ENCODE data around the gene GDI1. TPM values are rescaled to one million over a fixed set of nuclear protein-coding genes. Genes with fewer than 3 reads are reported as not detected.
"Not testable (repeated sequence)": the region's sequence is repeated elsewhere in the genome, so short reads cannot be mapped to it uniquely, and the experiment has no call there.

GDI1 gene
- total and polyA plus RNA-seq, 10 of the 15 experiments (the other 5 are each of a cell fraction or from before 2014, with no cell fraction given) = 0.92 to 102 (median 49.6) TPM

DNA sequence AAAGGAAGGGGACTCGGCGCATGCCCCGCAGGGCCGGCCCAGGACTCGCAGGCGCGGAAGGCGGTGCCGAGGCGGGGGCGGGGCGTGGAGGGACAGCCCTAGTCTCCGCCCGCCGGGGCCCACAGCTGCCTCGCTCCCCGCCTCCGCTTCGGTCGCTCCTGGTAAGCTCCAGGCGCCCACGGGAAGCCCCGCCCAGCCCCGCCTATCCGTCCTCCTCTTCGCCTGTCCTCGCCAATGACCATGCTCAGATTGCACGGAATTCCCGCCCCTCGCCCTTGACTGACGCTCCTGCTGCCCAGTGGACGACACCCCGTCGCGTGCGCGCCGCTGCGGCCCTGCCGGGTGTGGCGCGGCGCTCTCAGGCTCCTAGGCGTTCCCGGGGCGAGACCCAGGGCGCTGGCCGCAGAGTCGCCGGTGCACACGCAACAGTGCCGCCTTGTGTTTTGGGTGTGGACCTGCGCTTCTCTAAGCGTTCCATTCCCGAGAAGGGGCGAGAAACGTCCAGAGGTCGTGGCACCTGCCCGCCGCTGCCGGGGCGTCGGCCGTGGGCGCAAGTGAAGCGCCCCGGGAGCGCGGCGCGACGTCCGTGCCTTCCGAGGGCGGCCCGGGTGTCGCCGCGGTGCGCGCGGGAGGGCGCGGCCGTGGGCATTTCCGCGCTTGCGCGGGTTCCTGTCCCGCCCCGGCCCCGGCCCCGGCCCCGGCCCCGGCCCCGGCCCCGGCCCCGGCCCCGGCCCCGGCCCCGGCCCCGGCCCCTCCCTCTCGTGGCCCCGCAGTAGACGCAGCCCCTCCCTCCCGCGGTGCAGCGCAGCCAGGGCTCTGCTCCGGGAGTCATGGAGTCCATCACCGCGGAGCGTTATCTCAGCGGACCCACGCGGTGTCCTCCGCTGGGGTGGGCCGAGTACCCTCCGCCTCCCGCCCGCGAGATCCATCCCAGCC is 46.9 kb upstream of the GDI1 start:
- H3K36me3 ChIP-seq (ENCODE audit: control insufficient read depth in 2 of 2, insufficient read depth in 2 of 2, low read length in 1 of 2); BruUV-seq (replicated peaks); H4K20me1 ChIP-seq (ENCODE audit: control insufficient read depth, insufficient read depth); CTCF ChIA-PET; H3K4me3 ChIP-seq; H3K9me3 ChIP-seq (replicated peaks; ENCODE audit: control insufficient read depth, insufficient read depth, low read length); in situ Hi-C loops (cut with MboI); DNase-seq (ENCODE audit: low read depth, low spot score); H3K79me2 ChIP-seq (ENCODE audit: control insufficient read depth, insufficient read depth, low read length); H3K27me3 ChIP-seq (replicated peaks in 1 of 2; ENCODE audit: control insufficient read depth in 2 of 2, insufficient read depth in 2 of 2, low read length in 1 of 2); RAD21 ChIA-PET (ENCODE audit: unreplicated experiment); intact Hi-C loops (cut with micrococcal nuclease; ENCODE audit: unreplicated experiment); H2AFZ ChIP-seq (ENCODE audit: control insufficient read depth, low read depth, low read length); SMC1A ChIA-PET (ENCODE audit: uncharacterized antibody, unreplicated experiment); H3K4me1 ChIP-seq (ENCODE audit: control insufficient read depth, insufficient read depth, low read length); H3K4me2 ChIP-seq (ENCODE audit: control insufficient read depth, insufficient read depth); H3K9ac ChIP-seq (ENCODE audit: control insufficient read depth, insufficient read depth, low read length); H3K27ac ChIP-seq (ENCODE audit: control insufficient read depth, insufficient read depth); POLR2A ChIA-PET: not testable (repeated sequence)
- WGBS (ENCODE audit: insufficient coverage, insufficient replicate concordance, low lambda C conversion rate, missing lambda C conversion rate) = no CpG with 5 or more reads among the region's 121 CpGs
- ATAC-seq (peak; percentile 75), FAIRE-seq (peak; percentile 97)

DNA sequence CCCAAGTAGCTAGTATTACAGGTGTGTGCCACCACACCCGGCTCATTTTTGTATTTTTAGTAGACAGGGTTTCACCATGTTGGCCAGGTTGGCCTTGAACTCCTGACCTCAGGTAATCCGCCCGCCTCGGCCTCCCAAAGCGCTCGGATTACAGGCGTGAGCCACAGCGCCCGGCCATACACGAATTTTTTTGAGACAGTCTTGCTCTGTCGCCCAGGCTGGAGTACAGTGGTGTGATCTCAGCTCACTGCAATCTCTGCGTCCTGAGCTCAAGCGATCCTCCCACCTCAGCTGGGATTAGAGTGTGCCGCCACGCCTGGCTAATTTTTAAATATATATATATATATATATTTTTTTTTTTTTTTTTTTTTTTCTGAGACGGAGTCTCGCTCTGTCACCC is 40.6 kb upstream of the GDI1 start:
- ChIA-PET POLR2A (interaction anchor here (1.1 kb wide), 1 partner anchor 120 kb away, joined by 4 read pairs; no protein-coding TSS in a partner anchor), CTCF (interaction anchor here (0.9 to 2.1 kb wide), 2 partner anchors 23 to 129 kb away, joined by 3 to 9 read pairs; no protein-coding TSS in a partner anchor)
- H3K9ac ChIP-seq (ENCODE audit: control insufficient read depth, insufficient read depth, low read length); DNase-seq (ENCODE audit: low read depth, low spot score); ATAC-seq; H3K4me3 ChIP-seq; RAD21 ChIA-PET (ENCODE audit: unreplicated experiment); H3K4me2 ChIP-seq (ENCODE audit: control insufficient read depth, insufficient read depth); in situ Hi-C loops (cut with MboI); H3K27ac ChIP-seq (ENCODE audit: control insufficient read depth, insufficient read depth); BruUV-seq (replicated peaks); H3K27me3 ChIP-seq (replicated peaks in 1 of 2; ENCODE audit: control insufficient read depth in 2 of 2, insufficient read depth in 2 of 2, low read length in 1 of 2); H3K9me3 ChIP-seq (replicated peaks; ENCODE audit: control insufficient read depth, insufficient read depth, low read length); H2AFZ ChIP-seq (ENCODE audit: control insufficient read depth, low read depth, low read length); H3K4me1 ChIP-seq (ENCODE audit: control insufficient read depth, insufficient read depth, low read length); H4K20me1 ChIP-seq (ENCODE audit: control insufficient read depth, insufficient read depth); FAIRE-seq; SMC1A ChIA-PET (ENCODE audit: uncharacterized antibody, unreplicated experiment): not testable (repeated sequence)
- 88% methylated on average over 15 of the region's 17 CpGs for WGBS (ENCODE audit: insufficient coverage, insufficient replicate concordance, low lambda C conversion rate, missing lambda C conversion rate)
- H3K79me2 ChIP-seq (ENCODE audit: control insufficient read depth, insufficient read depth, low read length) = peaks cover 29% of the 10 kb centered on the region
- H3K36me3 ChIP-seq (ENCODE audit: control insufficient read depth in 2 of 2, insufficient read depth in 2 of 2, low read length in 1 of 2) = peaks cover 10 to 12% of the 10 kb centered on the region in 2 experiments
- intact Hi-C loops (cut with micrococcal nuclease; ENCODE audit: unreplicated experiment) = loop anchor here (5.0 kb wide), 1 partner anchor 41 kb away; the partner anchor contains the start of gene GDI1
